Upper lobe of left lung (tissue), 6 donors: Measurements from ENCODE around the gene TMEM132C. TPM values are rescaled to one million over a fixed set of nuclear protein-coding genes. Genes with fewer than 3 reads are reported as not detected.

Source experiments
- ATAC-seq, 2 donors: fragments of 200-7000 bp; cut with Tn5 transposase; one replicate each; pipeline ENCODE4 v1.9.1; 2022; ENCODE audit warnings: mild to moderate bottlenecking in 2 of 2, moderate library complexity in 2 of 2; ENCODE audit not compliant: low FRiP score in 2 of 2
- DNase-seq, 2 donors: peaks; one replicate each; pipeline ENCODE4 v3.0.0-alpha.2; 2019 to 2020
- H3K27ac ChIP-seq, 4 donors: fragments of 200-600 bp; sonication (generic); one replicate each; pipeline ENCODE4 v1.5.1; 2016 to 2019
- H3K27me3 ChIP-seq, 4 donors: fragments of 200-600 bp; sonication (generic); one replicate each; pipeline ENCODE4 v1.5.1; 2017 to 2019
- H3K36me3 ChIP-seq, 4 donors: fragments of 200-600 bp; sonication (generic); one replicate each; pipeline ENCODE4 v1.5.1; 2016 to 2019
- H3K4me1 ChIP-seq, 4 donors: fragments of 200-600 bp; sonication (generic); one replicate each; pipeline ENCODE4 v1.5.1; 2018 to 2019
- H3K4me3 ChIP-seq, 4 donors: fragments of 200-600 bp; sonication (generic); one replicate each; pipeline ENCODE4 v1.5.1; 2017 to 2019; ENCODE audit warnings: mild to moderate bottlenecking in 2 of 4, moderate library complexity in 1 of 4
- H3K9me3 ChIP-seq, 4 donors: fragments of 200-600 bp; sonication (generic); one replicate each; pipeline ENCODE4 v1.5.1; 2018 to 2019
- CTCF ChIP-seq, 6 experiments: fragments of 450-650 bp in 4 of 6; fragments of 200-600 bp in 2 of 6; sonication (generic) in 2 of 6; IDR thresholded peaks; one replicate each; pipeline ENCODE4 v1.5.1; 2016 to 2019; ENCODE audit warnings: antibody characterized with exemption in 6 of 6
- EP300 ChIP-seq, 4 donors: sonication (generic); formaldehyde crosslinking; IDR thresholded peaks; one replicate each; pipeline ENCODE4 v1.5.1; 2017; ENCODE audit warnings: antibody characterized with exemption in 4 of 4, control low read depth in 2 of 4
- POLR2A ChIP-seq, 4 donors: fragments of 450-650 bp; IDR thresholded peaks; one replicate each; pipeline ENCODE4 v1.5.1; 2016 to 2017; ENCODE audit warnings: antibody characterized with exemption in 4 of 4, mild to moderate bottlenecking in 2 of 4
- POLR2AphosphoS5 ChIP-seq, 2 donors: sonication (generic); formaldehyde crosslinking; IDR thresholded peaks; one replicate each; pipeline ENCODE4 v1.5.1; 2017; ENCODE audit warnings: antibody characterized with exemption in 2 of 2
- WGBS, 2 donors: methylation state at CpG; one replicate each; pipeline ENCODE4 v1.1.5; 2017 to 2018; 5-methylcytosine and 5-hydroxymethylcytosine counted together
- total RNA-seq, 6 donors: library from RNA; depleted of rRNA in 4 of 6; stranded (reverse); fragments of >200 nt in 4 of 6; gene quantifications; one replicate each; pipeline versions ENCODE4 v1.1.0 to v1.2.1, GENCODE V29; 2016 to 2021
- donor health status: DM: no; HTN: no; CAD: no; lungs with moderate emphysema.
- donor health status: DM: no; HTN: yes; CAD: no; lungs with severe emphysema.

TMEM132C gene
- total RNA-seq, 6 donors from 2014 or later, result under 0.01 to 2.2 (median 1.1) TPM

GRCh38 chr12:128660532-128661225 is 393.7 kb downstream of the TMEM132C start:
- 52 to 55% methylated on average over 7 of the region's 7 CpGs for WGBS, 2 donors
- H3K9me3 ChIP-seq, result no peaks in the 10 kb centered on the region
- no peak for ATAC-seq
- peaks cover 0 to 4% (median 0%) of the 10 kb centered on the region in 4 donors for H3K4me1 ChIP-seq
- no peak for DNase-seq
- no peak overlapping the region for H3K4me3 ChIP-seq
- H3K27me3 ChIP-seq, result no peaks in the 10 kb centered on the region
- H3K36me3 ChIP-seq, result no peaks in the 10 kb centered on the region
- no peak overlapping the region for H3K27ac ChIP-seq
- no peak for TF ChIP-seq POLR2AphosphoS5 (IDR thresholded peaks at IDR 0.05)
- TF ChIP-seq CTCF (IDR thresholded peaks at IDR 0.05), result no peak
- no peak for TF ChIP-seq POLR2A (IDR thresholded peaks at IDR 0.05)
- TF ChIP-seq EP300 (IDR thresholded peaks at IDR 0.05), result no peak

DNA sequence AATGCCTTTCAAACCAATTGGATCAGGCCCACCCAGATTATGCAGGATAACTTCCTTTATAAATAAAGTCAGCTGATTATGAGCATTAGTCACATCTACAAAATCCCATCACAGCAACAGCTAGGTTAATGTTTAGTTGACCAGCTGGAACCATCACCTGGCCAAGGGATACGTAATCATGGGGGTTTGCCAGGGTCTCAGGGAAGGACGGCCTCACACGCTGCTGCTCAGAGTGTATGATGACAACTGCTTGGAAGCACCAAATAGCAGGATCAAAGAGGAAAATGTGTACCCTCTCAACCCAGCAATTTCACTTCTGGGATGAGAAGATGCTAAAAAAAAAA is 394.2 kb downstream of the TMEM132C start:
- Histone ChIP-seq H3K36me3 (no peaks in the 10 kb centered on the region), H3K4me1 (peaks cover 0 to 4% (median 0%) of the 10 kb centered on the region in 4 donors), H3K27ac (no peak overlapping the region), H3K9me3 (no peaks in the 10 kb centered on the region), H3K27me3 (no peaks in the 10 kb centered on the region), H3K4me3 (no peak overlapping the region)
- TF ChIP-seq POLR2AphosphoS5 (IDR thresholded peaks at IDR 0.05) (no peak), EP300 (IDR thresholded peaks at IDR 0.05) (no peak), CTCF (IDR thresholded peaks at IDR 0.05) (no peak), POLR2A (IDR thresholded peaks at IDR 0.05) (no peak)
- 53 to 64% methylated on average over 3 of the region's 3 CpGs for WGBS, 2 donors
- ATAC-seq (no peak), DNase-seq (no peak)

- ATAC-seq (no peak), DNase-seq (no peak)
- no peaks in the 10 kb centered on the region for H3K27me3 ChIP-seq
- WGBS, 2 donors, result 38 to 42% methylated on average over 1 of the region's 1 CpG
- H3K4me3 ChIP-seq, result no peak overlapping the region
- H3K9me3 ChIP-seq, result no peaks in the 10 kb centered on the region
- H3K36me3 ChIP-seq, result no peaks in the 10 kb centered on the region
- peaks cover 0 to 4% (median 0%) of the 10 kb centered on the region in 4 donors for H3K4me1 ChIP-seq
- TF ChIP-seq EP300 (IDR thresholded peaks at IDR 0.05) (no peak), CTCF (IDR thresholded peaks at IDR 0.05) (no peak), POLR2A (IDR thresholded peaks at IDR 0.05) (no peak), POLR2AphosphoS5 (IDR thresholded peaks at IDR 0.05) (no peak)
- H3K27ac ChIP-seq, result no peak overlapping the region
These were observed 395.1 kb downstream of the TMEM132C start for GRCh38 chr12:128662101-128662500.

DNA sequence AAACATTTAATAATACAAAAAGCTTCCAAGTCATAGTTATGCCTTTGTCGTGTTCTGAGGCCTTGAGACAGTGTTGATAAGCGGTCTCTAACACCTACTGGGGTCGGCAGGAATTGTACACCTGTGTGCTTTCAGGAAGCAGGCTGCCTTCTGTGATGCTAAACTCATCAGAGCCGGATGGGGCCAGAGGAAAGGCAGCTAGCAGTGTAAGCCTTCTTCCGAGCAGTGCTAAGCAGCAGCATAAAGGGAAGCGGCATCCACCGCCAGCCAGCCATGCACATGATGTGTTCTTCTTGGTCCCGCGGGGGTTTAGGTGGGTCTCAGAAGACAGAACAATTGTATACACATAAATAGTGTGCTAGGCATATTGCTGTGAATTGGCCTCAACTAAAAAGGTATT is 397.5 kb downstream of the TMEM132C start:
- H3K4me1 ChIP-seq, result peaks cover 0 to 4% (median 0%) of the 10 kb centered on the region in 4 donors
- TF ChIP-seq POLR2A (IDR thresholded peaks at IDR 0.05) (no peak), CTCF (IDR thresholded peaks at IDR 0.05) (no peak), POLR2AphosphoS5 (IDR thresholded peaks at IDR 0.05) (no peak), EP300 (IDR thresholded peaks at IDR 0.05) (no peak)
- H3K27ac ChIP-seq, result no peak overlapping the region
- no peaks in the 10 kb centered on the region for H3K9me3 ChIP-seq
- no peak for ATAC-seq
- no peak overlapping the region for H3K4me3 ChIP-seq
- DNase-seq, result no peak
- no peaks in the 10 kb centered on the region for H3K27me3 ChIP-seq
- WGBS, 2 donors, result 86 to 87% methylated on average over 9 of the region's 9 CpGs
- H3K36me3 ChIP-seq, result no peaks in the 10 kb centered on the region

DNA sequence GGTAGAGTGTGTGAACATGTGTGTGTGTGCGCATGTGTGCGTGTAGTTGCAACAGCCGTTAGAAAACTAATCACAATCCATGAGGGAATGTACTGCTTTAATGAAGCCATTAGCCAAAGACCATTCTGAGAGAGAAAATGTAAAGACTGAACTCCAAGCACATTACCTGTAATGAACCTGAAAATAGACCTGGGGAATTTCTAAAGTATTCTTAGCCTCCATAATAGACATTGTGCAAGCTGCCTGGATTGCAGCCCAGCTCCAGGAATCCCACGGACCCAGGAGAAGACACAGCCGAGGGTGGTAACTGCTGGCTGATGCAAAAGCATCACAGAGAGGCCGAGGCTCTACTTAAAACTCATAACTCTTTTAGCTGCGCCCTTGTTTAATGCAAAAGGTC is 400.2 kb downstream of the TMEM132C start:
- WGBS, 2 donors, result 72 to 82% methylated on average over 7 of the region's 7 CpGs
- no peak for DNase-seq
- H3K27me3 ChIP-seq, result no peaks in the 10 kb centered on the region
- peaks cover 0 to under 1% (median 0%) of the 10 kb centered on the region in 4 donors for H3K4me1 ChIP-seq
- no peak for TF ChIP-seq CTCF (IDR thresholded peaks at IDR 0.05)
- TF ChIP-seq POLR2AphosphoS5 (IDR thresholded peaks at IDR 0.05), result no peak
- no peak for TF ChIP-seq EP300 (IDR thresholded peaks at IDR 0.05)
- no peak for TF ChIP-seq POLR2A (IDR thresholded peaks at IDR 0.05)
- peaks cover 0 to 4% (median 0%) of the 10 kb centered on the region in 4 donors for H3K9me3 ChIP-seq
- H3K27ac ChIP-seq, result no peak overlapping the region
- no peak for ATAC-seq
- H3K36me3 ChIP-seq, result no peaks in the 10 kb centered on the region
- H3K4me3 ChIP-seq, result no peak overlapping the region
